ENCODE results near the gene FRMD4A.

GRCh38 chr10:14329746-14330173 lies 964 bp downstream of the FRMD4A start:
- TF ChIP-seq POLR2A (IDR thresholded peaks at IDR 0.05; ENCODE audit: low read depth, low read length) = no peak
- TF ChIP-seq POLR2AphosphoS5 (IDR thresholded peaks at IDR 0.05; ENCODE audit: low read depth, low read length) = no peak
- no peak for TF ChIP-seq TAF1 (IDR thresholded peaks at IDR 0.05; ENCODE audit: borderline replicate concordance, low read depth, low read length)

Data from GM12892 (cell line).